HG02840 (cell line): ENCODE measurements around the gene ERC1.
"Not testable (repeated sequence)": the region's sequence is repeated elsewhere in the genome, so short reads cannot be mapped to it uniquely, and the experiment has no call there.

Experiments
- ATAC-seq: cut with Tn5 transposase; IDR thresholded peaks from one replicate; pipeline ENCODE4 v1.9.1; 2021; ENCODE audit warnings: mild to moderate bottlenecking, moderate library complexity, moderate number of reproducible peaks; ENCODE audit not compliant: unreplicated experiment, low FRiP score

The ERC1 gene

DNA sequence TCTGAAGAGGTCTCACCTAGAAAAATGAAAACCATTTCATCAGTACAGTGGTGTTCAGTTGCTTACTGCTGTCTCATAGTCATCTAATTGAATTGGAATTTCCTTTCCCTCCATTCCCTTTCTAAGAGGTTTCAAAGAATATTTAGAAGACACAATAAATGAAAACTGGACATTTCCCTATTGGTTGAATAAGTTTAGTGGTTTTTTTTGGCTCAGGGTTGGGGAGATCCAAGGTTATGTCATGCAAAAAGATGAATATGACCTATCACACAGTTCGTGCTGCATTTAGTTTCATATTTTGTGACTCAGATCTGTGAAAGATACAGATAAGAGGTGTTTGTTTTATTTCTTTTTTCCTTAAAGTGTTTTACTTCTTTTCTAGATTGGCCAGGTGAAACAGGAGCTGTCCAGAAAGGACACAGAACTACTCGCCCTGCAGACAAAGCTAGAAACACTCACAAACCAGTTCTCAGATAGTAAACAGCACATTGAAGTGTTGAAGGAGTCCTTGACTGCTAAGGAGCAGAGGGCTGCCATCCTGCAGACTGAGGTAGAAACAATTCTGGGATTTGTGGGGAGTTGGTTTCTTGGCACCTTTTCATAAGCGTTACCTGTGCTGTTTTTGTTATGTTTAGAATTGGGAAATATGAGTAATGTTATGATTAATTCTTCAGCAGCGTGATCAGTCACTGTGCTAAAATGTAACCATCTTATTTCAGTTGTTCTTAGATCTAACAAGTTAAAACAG lies 124.6 kb downstream of the ERC1 start:
- ATAC-seq: no peak

- no peak for ATAC-seq
Observed at GRCh38 chr12:1117371-1117770, 126.3 kb downstream of the ERC1 start.

DNA sequence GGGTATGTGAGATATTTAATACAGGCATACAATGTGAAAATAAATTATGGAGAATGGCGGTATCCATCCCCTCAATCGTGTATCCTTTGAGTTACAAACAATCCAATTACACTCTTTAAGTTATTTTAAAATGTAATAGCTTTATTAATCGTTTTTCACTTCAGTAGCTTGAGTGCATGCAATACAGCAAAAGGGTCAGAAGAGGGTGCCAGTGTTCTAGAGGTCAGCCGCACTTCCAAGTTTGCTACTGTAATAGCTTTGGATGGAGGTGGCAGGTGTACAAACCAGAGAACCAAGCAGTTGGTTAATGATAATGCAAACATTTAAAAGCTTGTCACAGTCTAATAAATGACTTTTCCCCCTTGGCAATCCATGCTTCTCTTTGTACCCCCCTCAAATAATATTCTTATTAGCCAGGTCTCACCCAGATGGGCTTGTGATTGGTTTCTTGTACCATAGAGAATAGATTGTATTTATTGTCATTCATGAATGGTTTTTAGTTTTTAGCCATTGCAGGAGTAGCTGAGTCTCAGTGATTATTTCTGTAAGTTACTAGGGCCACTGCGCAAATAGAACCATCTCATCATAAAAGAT lies 127.0 kb downstream of the ERC1 start:
- ATAC-seq: no peak

GRCh38 chr12:1122786-1123185 lies 131.8 kb downstream of the ERC1 start:
- no peak for ATAC-seq

- no peak for ATAC-seq
Observed at GRCh38 chr12:1126091-1126490, 135.1 kb downstream of the ERC1 start.

DNA sequence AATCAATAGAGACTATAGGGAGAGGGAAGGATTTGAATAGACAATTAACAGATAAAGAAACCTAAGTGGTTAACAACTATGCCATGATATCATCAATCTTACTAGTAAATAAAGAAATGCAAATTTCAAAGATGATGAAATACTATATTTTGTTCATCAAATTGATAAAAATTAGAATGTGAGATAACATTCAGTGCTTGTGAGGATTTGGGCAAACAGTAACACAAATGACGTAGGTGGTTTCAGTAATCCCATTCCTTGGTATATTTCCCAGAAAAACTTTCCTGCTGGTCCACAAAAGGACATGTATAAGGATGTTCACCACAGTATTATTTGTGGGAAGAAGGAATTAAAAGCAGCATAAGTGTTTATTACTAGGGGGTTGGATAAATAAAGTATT lies 136.0 kb downstream of the ERC1 start:
- no peak for ATAC-seq

DNA sequence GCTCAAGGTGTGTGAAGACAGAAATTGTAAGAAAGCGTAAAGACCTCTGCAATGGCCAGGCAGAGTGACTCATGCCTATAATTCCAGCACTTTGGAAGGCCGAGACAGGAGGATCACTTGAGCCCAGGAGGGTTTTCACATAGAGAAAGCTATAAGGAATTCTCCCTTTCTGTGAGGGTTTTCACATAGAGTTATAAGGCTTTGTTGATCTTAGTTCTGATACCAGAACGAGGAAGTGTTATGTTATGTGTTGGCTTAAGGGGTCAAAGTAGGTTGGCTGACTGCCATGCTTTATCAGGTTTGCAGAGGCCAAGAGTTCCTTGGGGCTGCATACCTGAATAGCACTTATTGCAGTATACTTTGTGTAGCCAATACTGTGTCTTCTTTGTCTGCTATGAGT lies 139.1 kb downstream of the ERC1 start:
- no peak for ATAC-seq

GRCh38 chr12:1130571-1130970 lies 139.5 kb downstream of the ERC1 start:
- ATAC-seq: no peak

GRCh38 chr12:1131811-1132224 lies 140.8 kb downstream of the ERC1 start:
- ATAC-seq: no peak

GRCh38 chr12:1132311-1132710 lies 141.3 kb downstream of the ERC1 start:
- no peak for ATAC-seq

DNA sequence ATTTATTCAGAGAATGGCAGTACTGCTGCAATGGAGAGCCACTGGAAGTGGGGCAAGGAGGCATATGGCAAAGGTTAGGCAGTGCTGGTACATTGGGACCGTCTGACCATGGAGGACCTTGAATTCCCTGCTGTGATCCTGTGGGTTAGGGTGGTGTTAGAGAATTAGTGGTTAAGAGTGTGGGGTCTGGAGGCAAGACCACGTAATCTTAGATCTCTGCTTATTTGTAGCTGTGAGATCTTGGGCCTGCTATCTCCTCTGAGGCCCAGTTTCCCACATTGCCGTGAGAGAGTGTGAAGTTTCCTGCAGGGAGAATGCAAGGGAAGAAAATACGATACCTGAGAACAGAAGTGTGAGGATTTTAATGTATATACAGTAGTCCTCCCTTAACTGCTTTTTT lies 147.7 kb downstream of the ERC1 start:
- ATAC-seq: no peak

GRCh38 chr12:1146758-1147157 lies 155.7 kb downstream of the ERC1 start:
- not testable (repeated sequence) for ATAC-seq

DNA sequence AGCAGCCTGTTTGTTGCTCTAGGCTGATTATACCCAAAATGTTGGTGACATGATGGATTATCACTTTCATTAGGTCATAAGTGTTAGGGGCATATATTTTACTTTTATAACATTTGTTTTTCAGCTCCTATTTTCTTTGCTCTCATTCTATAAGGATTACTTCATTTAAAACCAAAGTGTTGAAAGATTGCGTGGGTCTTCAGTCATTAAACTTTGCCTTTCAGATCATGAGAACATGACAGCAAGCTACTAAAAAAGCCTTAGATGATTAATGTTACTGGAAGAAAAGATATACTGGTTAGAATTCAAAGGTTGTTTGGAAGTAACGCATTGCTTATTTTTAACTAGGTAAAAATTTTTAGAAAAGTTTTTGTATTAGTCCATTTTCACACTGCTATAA lies 156.8 kb downstream of the ERC1 start:
- no peak for ATAC-seq

DNA sequence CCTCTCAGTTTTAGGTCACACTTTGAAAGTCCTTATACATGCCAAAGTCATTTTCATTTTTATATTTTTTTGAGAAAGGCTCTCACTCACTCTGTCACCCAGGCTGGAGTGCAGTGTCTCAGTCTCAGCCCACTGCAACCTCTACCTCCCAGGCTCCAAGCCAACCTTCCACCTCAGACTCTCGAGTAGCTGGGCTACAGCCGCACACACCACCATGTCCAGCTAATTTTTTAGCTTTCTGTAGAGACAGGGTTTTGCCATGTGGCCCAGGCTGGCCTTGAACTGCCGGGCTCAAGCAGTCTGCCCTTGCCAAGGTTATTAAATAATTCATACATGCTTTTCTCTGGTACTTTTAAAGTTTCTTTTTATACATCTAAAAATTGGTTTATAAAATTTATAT lies 166.0 kb downstream of the ERC1 start:
- no peak for ATAC-seq

GRCh38 chr12:1161197-1161596 lies 170.2 kb downstream of the ERC1 start:
- ATAC-seq: no peak

DNA sequence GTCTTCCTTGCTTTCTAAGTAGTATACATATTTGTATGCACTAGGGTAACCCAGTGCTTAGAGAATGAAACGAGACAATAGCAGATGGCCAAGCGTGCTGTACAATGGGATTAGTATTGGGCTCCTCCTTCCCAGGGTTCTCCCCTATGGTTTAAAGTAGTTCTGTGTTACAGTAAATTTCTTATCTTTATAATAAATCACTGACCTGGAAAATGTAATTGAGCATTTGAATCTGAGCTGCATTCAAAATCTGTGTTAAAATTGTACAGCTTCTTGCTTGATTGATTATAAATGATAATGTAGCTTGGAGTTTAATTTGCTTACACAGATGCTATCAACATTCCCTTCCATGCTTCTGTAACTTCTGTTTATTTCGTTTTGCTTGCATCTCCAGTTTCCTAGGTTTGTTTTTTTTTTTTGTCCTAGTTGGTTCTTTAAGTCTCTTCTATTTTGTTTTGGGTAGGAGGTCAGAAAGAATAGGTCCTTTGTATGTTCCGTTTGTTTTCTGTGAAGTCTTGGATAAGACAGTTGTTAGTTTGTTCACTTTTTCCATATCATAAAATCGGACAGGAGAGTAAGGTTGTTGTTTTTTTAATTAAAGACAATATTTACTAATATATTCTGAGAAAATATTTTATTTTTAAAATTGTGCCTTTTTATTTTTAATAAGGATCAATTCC lies 171.2 kb downstream of the ERC1 start:
- no peak for ATAC-seq

- ATAC-seq: no peak
Observed at GRCh38 chr12:1167784-1168183, 176.8 kb downstream of the ERC1 start.

DNA sequence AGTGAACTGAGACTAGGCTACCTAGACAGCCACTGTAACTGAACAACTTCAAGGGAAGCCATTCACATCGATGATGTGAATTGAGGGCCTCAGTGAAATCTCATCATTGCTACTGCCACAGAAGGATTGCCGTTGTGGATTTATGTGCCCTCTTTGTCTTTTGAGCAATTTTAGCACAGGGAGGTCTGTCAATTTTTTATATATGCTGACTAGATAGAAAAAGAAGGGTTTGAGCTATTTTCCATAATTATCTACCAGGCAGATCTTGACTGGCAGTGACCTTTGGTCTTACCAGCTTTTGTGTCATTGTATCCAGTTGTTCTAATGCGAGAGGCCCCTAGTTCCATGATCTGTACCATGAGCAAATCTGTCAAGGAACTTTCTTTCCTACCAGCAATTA lies 179.4 kb downstream of the ERC1 start:
- no peak for ATAC-seq

DNA sequence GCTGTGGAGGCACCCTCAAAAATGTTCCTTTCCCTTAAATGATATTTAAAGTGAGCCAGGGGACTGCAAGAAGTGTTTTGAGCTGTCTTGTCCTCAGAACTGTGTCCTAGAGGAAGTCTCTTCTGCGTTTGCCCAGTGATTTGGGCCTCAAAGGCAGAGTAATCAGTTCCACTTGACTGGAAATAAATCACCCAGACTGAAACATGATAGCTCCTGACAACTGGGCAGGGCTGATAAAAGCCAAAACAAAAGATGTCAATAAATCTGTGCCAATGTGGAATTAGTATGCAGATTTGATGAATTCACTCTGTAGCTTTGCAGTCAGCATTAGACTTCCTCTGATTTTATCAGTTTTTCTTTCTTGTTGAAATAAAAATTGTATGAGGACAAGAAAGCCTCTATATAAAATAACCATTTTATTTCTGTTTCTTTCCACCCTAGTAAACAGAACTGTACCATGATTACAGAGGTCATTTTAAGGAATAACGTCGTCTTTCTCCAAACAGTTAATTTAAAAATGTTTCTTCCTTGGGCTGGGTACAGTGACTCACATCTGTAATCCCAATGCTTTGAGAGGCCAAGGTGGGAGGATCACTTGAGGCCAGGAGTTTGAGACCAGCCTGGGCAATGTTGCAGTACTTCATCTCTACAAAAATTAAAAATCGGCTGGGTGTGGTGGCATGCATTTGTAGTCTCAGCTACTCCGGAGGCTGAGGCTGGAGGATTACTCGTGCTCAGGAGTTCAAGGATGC lies 180.8 kb downstream of the ERC1 start:
- no peak for ATAC-seq

GRCh38 chr12:1173781-1174617 lies 183.0 kb downstream of the ERC1 start:
- no peak for ATAC-seq
